ENCODE data around the gene SNAP91.

GRCh38 chr6:83758533-83758932 is 49.6 kb upstream of the SNAP91 start:
- TF ChIP-seq, protein P1, sequence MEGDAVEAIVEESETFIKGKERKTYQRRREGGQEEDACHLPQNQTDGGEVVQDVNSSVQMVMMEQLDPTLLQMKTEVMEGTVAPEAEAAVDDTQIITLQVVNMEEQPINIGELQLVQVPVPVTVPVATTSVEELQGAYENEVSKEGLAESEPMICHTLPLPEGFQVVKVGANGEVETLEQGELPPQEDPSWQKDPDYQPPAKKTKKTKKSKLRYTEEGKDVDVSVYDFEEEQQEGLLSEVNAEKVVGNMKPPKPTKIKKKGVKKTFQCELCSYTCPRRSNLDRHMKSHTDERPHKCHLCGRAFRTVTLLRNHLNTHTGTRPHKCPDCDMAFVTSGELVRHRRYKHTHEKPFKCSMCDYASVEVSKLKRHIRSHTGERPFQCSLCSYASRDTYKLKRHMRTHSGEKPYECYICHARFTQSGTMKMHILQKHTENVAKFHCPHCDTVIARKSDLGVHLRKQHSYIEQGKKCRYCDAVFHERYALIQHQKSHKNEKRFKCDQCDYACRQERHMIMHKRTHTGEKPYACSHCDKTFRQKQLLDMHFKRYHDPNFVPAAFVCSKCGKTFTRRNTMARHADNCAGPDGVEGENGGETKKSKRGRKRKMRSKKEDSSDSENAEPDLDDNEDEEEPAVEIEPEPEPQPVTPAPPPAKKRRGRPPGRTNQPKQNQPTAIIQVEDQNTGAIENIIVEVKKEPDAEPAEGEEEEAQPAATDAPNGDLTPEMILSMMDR (conservative IDR thresholded peaks at IDR 0.05): no peak
- no peak for TF ChIP-seq ZFX (IDR thresholded peaks at IDR 0.05)

Measured in C4-2B (cell line).